HG02840 (cell line): ENCODE results near the gene DGLUCY.

Experiments used
- ATAC-seq: cut with Tn5 transposase; IDR thresholded peaks from one replicate; pipeline ENCODE4 v1.9.1; 2021; ENCODE audit warnings: mild to moderate bottlenecking, moderate library complexity, moderate number of reproducible peaks; ENCODE audit not compliant: unreplicated experiment, low FRiP score

DGLUCY gene

GRCh38 chr14:91271639-91272038 is 157.8 kb downstream of the DGLUCY start:
- no peak for ATAC-seq

DNA sequence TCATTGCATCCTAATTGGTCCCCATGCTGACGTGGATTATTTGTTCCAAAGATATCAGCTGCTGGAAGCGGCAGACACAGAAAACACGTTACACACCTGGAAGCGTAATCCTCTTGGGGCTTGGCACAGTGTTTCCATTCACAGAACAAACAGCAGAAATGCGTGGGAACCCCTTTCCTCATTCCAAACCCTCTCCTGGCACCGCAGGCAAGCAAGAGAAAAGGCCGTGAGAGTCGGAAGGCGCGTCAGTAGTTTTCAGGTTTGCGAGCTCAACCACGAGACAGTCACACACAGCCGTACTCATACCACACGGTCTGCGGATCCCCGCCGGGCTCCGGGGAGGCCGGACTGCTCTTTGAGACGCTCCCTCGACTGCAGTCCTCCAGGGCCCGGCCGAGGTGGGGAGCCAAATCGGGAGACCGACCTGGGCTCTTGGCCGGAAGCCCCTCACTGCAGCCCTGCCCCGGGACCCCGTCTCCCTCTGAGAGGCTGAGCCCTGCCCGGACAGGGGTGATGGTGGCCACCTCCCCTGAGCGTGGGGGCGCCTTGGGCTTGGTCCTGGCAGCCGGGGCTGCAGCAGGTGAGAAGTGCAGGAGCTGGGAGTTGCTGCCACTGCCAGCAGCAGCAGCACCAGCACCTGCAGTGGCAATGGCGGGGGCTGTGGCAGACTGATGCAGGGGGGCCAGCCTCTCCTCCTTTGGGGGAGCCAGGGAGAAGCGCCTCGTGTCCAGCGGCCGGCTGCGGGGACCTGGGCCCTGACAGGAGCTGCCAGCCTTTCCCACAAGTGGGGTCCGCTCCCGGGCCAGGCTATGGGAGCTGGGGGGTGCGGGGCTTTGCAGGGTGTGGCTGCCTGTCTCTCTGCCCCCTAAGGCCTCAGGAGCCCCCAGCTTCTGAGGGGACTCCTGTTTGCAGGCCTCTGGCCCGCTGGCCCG is 158.7 kb downstream of the DGLUCY start:
- ATAC-seq: no peak

DNA sequence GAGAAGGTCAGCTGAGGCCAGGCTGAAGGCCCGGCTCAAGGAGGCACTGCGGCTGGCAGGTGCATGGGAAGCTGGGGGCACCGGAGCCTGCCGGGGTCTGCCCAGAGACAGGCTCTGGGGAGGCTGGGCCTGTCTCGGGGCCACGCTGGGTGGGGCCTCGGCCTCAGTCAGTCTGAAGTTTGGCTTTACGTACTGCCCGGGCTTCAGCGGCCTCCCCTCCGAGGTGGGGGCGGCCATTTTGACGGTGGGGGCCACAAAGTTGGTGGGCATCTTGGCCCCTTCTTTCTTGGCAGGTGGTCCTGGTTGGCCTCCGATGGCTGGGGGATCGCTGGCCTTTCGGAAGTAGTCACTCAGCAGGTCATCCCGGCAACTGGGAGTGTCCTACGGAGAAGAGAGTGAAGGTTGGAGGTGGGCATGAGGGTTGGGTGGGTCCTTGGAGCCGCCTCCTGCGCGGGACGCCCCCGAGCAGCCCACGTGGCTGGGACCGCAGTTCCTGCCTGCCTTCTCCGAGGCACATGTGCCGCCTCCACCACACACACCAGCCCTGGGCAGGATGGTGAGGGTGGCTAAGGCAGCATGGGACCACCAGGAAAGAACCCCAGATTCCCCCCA is 159.5 kb downstream of the DGLUCY start:
- no peak for ATAC-seq

- ATAC-seq: no peak
Observed at GRCh38 chr14:91273885-91274273, 160.0 kb downstream of the DGLUCY start.

GRCh38 chr14:91274796-91275195 is 160.9 kb downstream of the DGLUCY start:
- ATAC-seq: no peak
